HEK293 (cell line): ENCODE results near the gene GAL3ST1.

Source experiments
- CTCF ChIA-PET: fragments of 350-600 bp; formaldehyde crosslinking; extraction: SDS; loops from one replicate; lab custom pipeline; 2021; ENCODE audit warnings: antibody characterized with exemption; lab: Yijun Ruan, JAX
- POLR2A ChIA-PET: fragments of 300-600 bp; formaldehyde crosslinking; extraction: SDS; loops from one replicate; lab custom pipeline; 2020; ENCODE audit warnings: antibody characterized with exemption, inconsistent platforms; lab: Yijun Ruan, JAX
- H3K27ac ChIP-seq: fragments of 200-500 bp; sonication (Bioruptor generic); 2 replicates; pipeline ENCODE4 v1.5.1; 2014; ENCODE audit warnings: low read depth, low read length, control low read depth, inconsistent platforms; ENCODE audit errors: extremely low read depth
- H3K36me3 ChIP-seq, 2 experiments: fragments of 200-500 bp in 1 of 2; sonication (Bioruptor generic) in 1 of 2; 1 replicate in 1 of 2; 2 replicates in 1 of 2; pipeline ENCODE4 v1.5.1; 2014 to 2017; ENCODE audit warnings: inconsistent platforms in 2 of 2, low read length in 2 of 2; ENCODE audit not compliant: control insufficient read depth in 2 of 2, insufficient read depth in 1 of 2
- H3K4me1 ChIP-seq: fragments of 200-500 bp; sonication (Bioruptor generic); 2 replicates; pipeline ENCODE4 v1.5.1; 2014; ENCODE audit warnings: mild to moderate bottlenecking, low read length, inconsistent platforms; ENCODE audit not compliant: control insufficient read depth, insufficient read depth
- H3K4me3 ChIP-seq: 2 replicates; pipeline ENCODE4 v1.5.1; 2011; ENCODE audit warnings: low read depth, mild to moderate bottlenecking, control low read depth, low read length, moderate library complexity
- H3K9me3 ChIP-seq: fragments of 200-500 bp; sonication (Bioruptor generic); 2 replicates; pipeline ENCODE4 v1.5.1; 2014; ENCODE audit warnings: low read depth, low read length, inconsistent platforms; ENCODE audit not compliant: control insufficient read depth, insufficient read depth
- GFI1B ChIP-seq: fragments of 450-650 bp; formaldehyde crosslinking; IDR thresholded peaks from 2 replicates; pipeline ENCODE4 v1.5.1; 2016; ENCODE audit warnings: missing biosample characterization, missing genetic modification characterization
- GLIS1 ChIP-seq: fragments of 450-650 bp; formaldehyde crosslinking; IDR thresholded peaks from 2 replicates; pipeline ENCODE4 v1.5.1; 2016; ENCODE audit warnings: missing biosample characterization, missing genetic modification characterization
- HOXA7 ChIP-seq: sonication (generic); formaldehyde crosslinking; IDR thresholded peaks from 2 replicates; pipeline ENCODE4 v1.8.1; 2022; ENCODE audit warnings: missing genetic modification reagents, borderline replicate concordance
- OVOL3 ChIP-seq: fragments of 450-650 bp; formaldehyde crosslinking; IDR thresholded peaks from 2 replicates; pipeline ENCODE4 v1.5.1; 2016; ENCODE audit warnings: missing biosample characterization, missing genetic modification characterization
- REPIN1 ChIP-seq: fragments of 450-650 bp; formaldehyde crosslinking; IDR thresholded peaks from 2 replicates; pipeline ENCODE4 v1.5.1; 2017; ENCODE audit warnings: missing biosample characterization, missing genetic modification characterization, low read depth
- TSHZ1 ChIP-seq: fragments of 450-650 bp; formaldehyde crosslinking; IDR thresholded peaks from 2 replicates; pipeline ENCODE4 v1.5.1; 2016; ENCODE audit warnings: missing biosample characterization, missing genetic modification characterization, borderline replicate concordance
- WT1 ChIP-seq: fragments of 450-650 bp; formaldehyde crosslinking; IDR thresholded peaks from 2 replicates; pipeline ENCODE4 v1.5.1; 2016; ENCODE audit warnings: missing biosample characterization, missing genetic modification characterization
- ZFP69B ChIP-seq: fragments of 450-650 bp; formaldehyde crosslinking; IDR thresholded peaks from 2 replicates; pipeline ENCODE4 v1.5.1; 2016; ENCODE audit warnings: missing biosample characterization, missing genetic modification characterization
- ZIC2 ChIP-seq: fragments of 450-650 bp; formaldehyde crosslinking; IDR thresholded peaks from 2 replicates; pipeline ENCODE4 v1.5.1; 2016; ENCODE audit warnings: missing biosample characterization, missing genetic modification characterization
- ZNF10 ChIP-seq: fragments of 450-650 bp; formaldehyde crosslinking; IDR thresholded peaks from 2 replicates; pipeline ENCODE4 v1.5.1; 2017; ENCODE audit warnings: missing biosample characterization, missing genetic modification characterization
- ZNF132 ChIP-seq: fragments of 450-650 bp; formaldehyde crosslinking; IDR thresholded peaks from 2 replicates; pipeline ENCODE4 v1.5.1; 2017; ENCODE audit warnings: missing biosample characterization, missing genetic modification characterization, borderline replicate concordance
- ZNF133 ChIP-seq: fragments of 450-650 bp; formaldehyde crosslinking; IDR thresholded peaks from 2 replicates; pipeline ENCODE4 v1.5.1; 2016; ENCODE audit warnings: missing biosample characterization, missing genetic modification characterization
- ZNF266 ChIP-seq: fragments of 450-650 bp; formaldehyde crosslinking; IDR thresholded peaks from 2 replicates; pipeline ENCODE4 v1.5.1; 2016; ENCODE audit warnings: missing biosample characterization, missing genetic modification characterization, low read depth
- ZNF274 ChIP-seq, 2 experiments: fragments of 200-500 bp in 1 of 2; fragments of 450-650 bp in 1 of 2; sonication (Bioruptor generic) in 1 of 2; formaldehyde crosslinking in 1 of 2; IDR thresholded peaks; 2 replicates each; pipeline versions ENCODE4 v1.5.1 to v1.6.1; 2014 to 2016; ENCODE audit warnings: borderline replicate concordance in 1 of 2, inconsistent platforms in 1 of 2, low read length in 1 of 2, missing biosample characterization in 1 of 2, missing genetic modification characterization in 1 of 2
- ZNF280D ChIP-seq: fragments of 450-650 bp; formaldehyde crosslinking; IDR thresholded peaks from 2 replicates; pipeline ENCODE4 v1.5.1; 2016; ENCODE audit warnings: missing biosample characterization, missing genetic modification characterization
- ZNF391 ChIP-seq: fragments of 450-650 bp; formaldehyde crosslinking; IDR thresholded peaks from 2 replicates; pipeline ENCODE4 v1.5.1; 2016; ENCODE audit warnings: low read depth, missing biosample characterization, missing genetic modification characterization, borderline replicate concordance
- ZNF473 ChIP-seq: fragments of 450-650 bp; formaldehyde crosslinking; IDR thresholded peaks from 2 replicates; pipeline ENCODE4 v1.5.1; 2017; ENCODE audit warnings: missing biosample characterization, missing genetic modification characterization
- ZNF501 ChIP-seq: fragments of 450-650 bp; formaldehyde crosslinking; IDR thresholded peaks from 2 replicates; pipeline ENCODE4 v1.5.1; 2016; ENCODE audit warnings: missing biosample characterization, missing genetic modification characterization
- ZNF548 ChIP-seq: fragments of 450-650 bp; formaldehyde crosslinking; IDR thresholded peaks from 2 replicates; pipeline ENCODE4 v1.5.1; 2016; ENCODE audit warnings: missing biosample characterization, missing genetic modification characterization
- ZNF549 ChIP-seq: fragments of 450-650 bp; IDR thresholded peaks from 2 replicates; pipeline ENCODE4 v1.5.1; 2018; ENCODE audit warnings: missing biosample characterization, missing genetic modification characterization, mild to moderate bottlenecking, inconsistent platforms, moderate library complexity
- ZNF558 ChIP-seq: fragments of 450-650 bp; formaldehyde crosslinking; IDR thresholded peaks from 2 replicates; pipeline ENCODE4 v1.5.1; 2016; ENCODE audit warnings: missing biosample characterization, missing genetic modification characterization
- ZNF704 ChIP-seq: fragments of 450-650 bp; formaldehyde crosslinking; IDR thresholded peaks from 2 replicates; pipeline ENCODE4 v1.5.1; 2016; ENCODE audit warnings: missing biosample characterization, missing genetic modification characterization
- ZNF785 ChIP-seq: fragments of 450-650 bp; formaldehyde crosslinking; IDR thresholded peaks from 2 replicates; pipeline ENCODE4 v1.5.1; 2016; ENCODE audit warnings: missing biosample characterization, missing genetic modification characterization
- TF ChIP-seq, protein P1 (sequence below): fragments of 450-650 bp; formaldehyde crosslinking; IDR thresholded peaks from 2 replicates; pipeline ENCODE4 v1.5.1; 2016; ENCODE audit warnings: missing biosample characterization, missing genetic modification characterization
- TF ChIP-seq, protein P2 (sequence below): fragments of 450-650 bp; formaldehyde crosslinking; IDR thresholded peaks from 2 replicates; pipeline ENCODE4 v1.5.1; 2016; ENCODE audit warnings: missing biosample characterization, missing genetic modification characterization, borderline replicate concordance

GAL3ST1 gene

DNA sequence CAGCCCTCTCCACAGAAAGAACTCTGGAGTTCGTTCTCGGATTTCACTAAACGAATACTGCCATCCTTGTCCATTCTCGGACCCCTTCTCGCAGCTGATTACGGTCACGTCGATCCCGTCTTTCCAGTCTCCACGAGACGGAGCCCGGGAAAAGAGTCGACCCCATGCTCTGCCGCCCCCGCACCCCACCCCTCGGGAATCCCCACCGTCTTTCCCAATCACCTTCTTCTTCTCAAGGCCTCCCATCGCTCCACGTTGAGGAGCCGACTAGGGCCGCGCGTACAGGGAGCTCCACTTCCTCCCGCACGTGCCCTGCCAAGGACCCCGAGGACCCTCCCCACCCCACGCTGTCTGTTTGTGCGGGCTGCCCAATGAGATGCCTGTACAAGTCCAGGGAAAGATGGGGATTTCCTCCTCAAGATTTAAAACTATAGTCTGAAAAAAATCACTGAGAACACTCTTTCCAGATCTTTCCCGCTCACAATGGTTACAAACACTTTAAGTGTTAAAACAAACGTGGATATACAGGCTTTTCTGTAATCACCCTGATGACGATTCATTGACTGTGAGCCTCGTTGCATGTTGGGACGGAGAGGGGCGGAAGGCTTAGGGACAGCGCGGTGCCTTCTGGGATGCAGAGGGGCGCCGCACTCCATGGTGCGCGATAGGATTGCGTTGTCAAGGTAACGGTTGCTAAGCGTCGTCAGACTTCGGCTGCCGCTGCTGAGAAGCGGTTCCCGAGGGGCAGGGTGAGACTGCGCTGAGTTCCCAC lies 17.3 kb upstream of the GAL3ST1 start, which contains the start of gene PES1:
Gene PES1 (minus strand): TSS at position 323 of the 772 bp plus-strand sequence. CDS start 77 bp downstream, at position 246.
- peaks cover 13 to 34% of the 10 kb centered on the region in 2 experiments for H3K36me3 ChIP-seq
- CTCF ChIA-PET = interaction anchor here (0.6 to 1.4 kb wide), 6 partner anchors 10 to 640 kb away, joined by 3 to 12 read pairs (median 4); no protein-coding TSS in a partner anchor
- H3K4me1 ChIP-seq = peaks cover 8% of the 10 kb centered on the region; the same call in 1 of the 2 replicates
- H3K4me3 ChIP-seq = peak within 1 kb of the TSS; percentile 79
- POLR2A ChIA-PET = interaction anchor here (0.6 to 1.4 kb wide), 7 partner anchors 17 to 377 kb away, joined by 3 to 7 read pairs (median 4); partner anchors contain the start of genes GAL3ST1, MORC2, SEC14L2 and SLC35E4
- H3K27ac ChIP-seq = peak within 1 kb of the TSS; percentile 80
- H3K9me3 ChIP-seq = no peaks in the 10 kb centered on the region
- TF ChIP-seq WT1 (tag by site-specific recombination) (peak; percentile 45; the same call in 1 of the 2 replicates), REPIN1 (tag by site-specific recombination) (no peak), ZNF133 (no peak), TSHZ1 (tag by site-specific recombination) (no peak), ZNF391 (tag by site-specific recombination) (no peak), GFI1B (no peak), GLIS1 (tag by site-specific recombination) (peak; percentile 87), ZNF274 (IDR thresholded peaks at IDR 0.05; ENCODE audit: low read length) (no peak), ZNF274 (tag by site-specific recombination; IDR thresholded peaks at IDR 0.05; ENCODE audit: borderline replicate concordance) (no peak), ZNF10 (no peak), ZNF704 (tag by site-specific recombination) (no peak), OVOL3 (tag by site-specific recombination) (no peak), ZNF501 (tag by site-specific recombination) (peak; percentile 72; the same call in 1 of the 2 replicates), ZNF280D (tag by site-specific recombination) (no peak), ZFP69B (tag by site-specific recombination) (0 out of 2 replicates have a peak, but pooled peaks have one; percentile 50), HOXA7 (no peak), ZNF266 (no peak), ZNF473 (tag by site-specific recombination) (no peak), ZNF132 (tag by site-specific recombination) (no peak), ZIC2 (tag by site-specific recombination) (peak; percentile 81; the same call in 1 of the 2 replicates), ZNF549 (tag by site-specific recombination) (no peak), ZNF548 (tag by site-specific recombination) (no peak), ZNF785 (no peak), ZNF558 (tag by site-specific recombination) (no peak; the same call in 1 of the 2 replicates)
- TF ChIP-seq, protein P1, sequence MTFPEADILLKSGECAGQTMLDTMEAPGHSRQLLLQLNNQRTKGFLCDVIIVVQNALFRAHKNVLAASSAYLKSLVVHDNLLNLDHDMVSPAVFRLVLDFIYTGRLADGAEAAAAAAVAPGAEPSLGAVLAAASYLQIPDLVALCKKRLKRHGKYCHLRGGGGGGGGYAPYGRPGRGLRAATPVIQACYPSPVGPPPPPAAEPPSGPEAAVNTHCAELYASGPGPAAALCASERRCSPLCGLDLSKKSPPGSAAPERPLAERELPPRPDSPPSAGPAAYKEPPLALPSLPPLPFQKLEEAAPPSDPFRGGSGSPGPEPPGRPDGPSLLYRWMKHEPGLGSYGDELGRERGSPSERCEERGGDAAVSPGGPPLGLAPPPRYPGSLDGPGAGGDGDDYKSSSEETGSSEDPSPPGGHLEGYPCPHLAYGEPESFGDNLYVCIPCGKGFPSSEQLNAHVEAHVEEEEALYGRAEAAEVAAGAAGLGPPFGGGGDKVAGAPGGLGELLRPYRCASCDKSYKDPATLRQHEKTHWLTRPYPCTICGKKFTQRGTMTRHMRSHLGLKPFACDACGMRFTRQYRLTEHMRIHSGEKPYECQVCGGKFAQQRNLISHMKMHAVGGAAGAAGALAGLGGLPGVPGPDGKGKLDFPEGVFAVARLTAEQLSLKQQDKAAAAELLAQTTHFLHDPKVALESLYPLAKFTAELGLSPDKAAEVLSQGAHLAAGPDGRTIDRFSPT = no peak
- TF ChIP-seq, protein P2, sequence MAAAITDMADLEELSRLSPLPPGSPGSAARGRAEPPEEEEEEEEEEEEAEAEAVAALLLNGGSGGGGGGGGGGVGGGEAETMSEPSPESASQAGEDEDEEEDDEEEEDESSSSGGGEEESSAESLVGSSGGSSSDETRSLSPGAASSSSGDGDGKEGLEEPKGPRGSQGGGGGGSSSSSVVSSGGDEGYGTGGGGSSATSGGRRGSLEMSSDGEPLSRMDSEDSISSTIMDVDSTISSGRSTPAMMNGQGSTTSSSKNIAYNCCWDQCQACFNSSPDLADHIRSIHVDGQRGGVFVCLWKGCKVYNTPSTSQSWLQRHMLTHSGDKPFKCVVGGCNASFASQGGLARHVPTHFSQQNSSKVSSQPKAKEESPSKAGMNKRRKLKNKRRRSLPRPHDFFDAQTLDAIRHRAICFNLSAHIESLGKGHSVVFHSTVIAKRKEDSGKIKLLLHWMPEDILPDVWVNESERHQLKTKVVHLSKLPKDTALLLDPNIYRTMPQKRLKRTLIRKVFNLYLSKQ = no peak
